ENCODE results near the gene GAS7. TPM values are rescaled to one million over a fixed set of nuclear protein-coding genes. Genes with fewer than 3 reads are reported as not detected.

The GAS7 gene
- total and polyA plus RNA-seq, 4 donors, result 9.0 to 112 (median 46.1) TPM

DNA sequence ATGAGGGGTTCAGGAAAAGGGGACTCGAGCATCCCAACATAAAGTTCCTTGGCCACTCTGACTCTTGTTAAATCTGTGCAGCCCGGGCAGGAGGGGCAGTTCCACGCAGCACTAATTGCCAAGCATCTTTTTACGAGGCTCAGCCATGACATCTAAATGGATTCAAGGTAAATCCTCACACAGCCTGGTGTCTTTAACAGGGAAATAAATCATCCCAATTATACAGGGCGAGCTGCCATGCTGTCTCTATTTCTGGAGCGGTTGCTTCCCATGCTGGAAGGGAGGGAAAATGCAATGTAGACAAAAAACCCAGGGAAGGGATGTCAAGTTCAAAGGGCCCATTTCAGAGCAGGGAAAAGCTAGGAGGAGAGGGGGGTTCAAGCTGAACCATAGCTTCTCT, 110.0 kb downstream of the GAS7 start:
- Histone ChIP-seq H3K9me3 (ENCODE audit: control insufficient read depth in 4 of 4, insufficient read depth in 3 of 4, low read length in 3 of 4) (peaks cover 0 to 9% (median under 1%) of the 10 kb centered on the region in 4 donors), H3K4me3 (no peak overlapping the region), H3K4me1 (ENCODE audit: control insufficient read depth in 5 of 5, insufficient read depth in 5 of 5, low read length in 5 of 5) (peaks cover 3 to 40% (median 9%) of the 10 kb centered on the region in 5 donors), H3K27ac (ENCODE audit: low read depth in 1 of 2, low read length in 1 of 2) (no peak overlapping the region), H3K9ac (ENCODE audit: insufficient read depth in 1 of 2, low read length in 2 of 2) (peak overlapping the region in 1 of 2 donors; percentile 11), H3K27me3 (ENCODE audit: control insufficient read depth in 3 of 3, insufficient read depth in 3 of 3, low read length in 2 of 3) (no peaks in the 10 kb centered on the region), H3K36me3 (ENCODE audit: control insufficient read depth in 4 of 4, insufficient read depth in 4 of 4, low read length in 4 of 4) (peaks cover 0 to 3% (median 0%) of the 10 kb centered on the region in 4 donors)
- 66 to 90% methylated on average over 6 of the region's 6 CpGs for WGBS, 2 donors
- DNase-seq (no peak), ATAC-seq (ENCODE audit: insufficient read depth, low FRiP score) (no peak)
- TF ChIP-seq, protein P1, sequence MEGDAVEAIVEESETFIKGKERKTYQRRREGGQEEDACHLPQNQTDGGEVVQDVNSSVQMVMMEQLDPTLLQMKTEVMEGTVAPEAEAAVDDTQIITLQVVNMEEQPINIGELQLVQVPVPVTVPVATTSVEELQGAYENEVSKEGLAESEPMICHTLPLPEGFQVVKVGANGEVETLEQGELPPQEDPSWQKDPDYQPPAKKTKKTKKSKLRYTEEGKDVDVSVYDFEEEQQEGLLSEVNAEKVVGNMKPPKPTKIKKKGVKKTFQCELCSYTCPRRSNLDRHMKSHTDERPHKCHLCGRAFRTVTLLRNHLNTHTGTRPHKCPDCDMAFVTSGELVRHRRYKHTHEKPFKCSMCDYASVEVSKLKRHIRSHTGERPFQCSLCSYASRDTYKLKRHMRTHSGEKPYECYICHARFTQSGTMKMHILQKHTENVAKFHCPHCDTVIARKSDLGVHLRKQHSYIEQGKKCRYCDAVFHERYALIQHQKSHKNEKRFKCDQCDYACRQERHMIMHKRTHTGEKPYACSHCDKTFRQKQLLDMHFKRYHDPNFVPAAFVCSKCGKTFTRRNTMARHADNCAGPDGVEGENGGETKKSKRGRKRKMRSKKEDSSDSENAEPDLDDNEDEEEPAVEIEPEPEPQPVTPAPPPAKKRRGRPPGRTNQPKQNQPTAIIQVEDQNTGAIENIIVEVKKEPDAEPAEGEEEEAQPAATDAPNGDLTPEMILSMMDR (IDR thresholded peaks at IDR 0.05; ENCODE audit: control extremely low read depth, extremely low read depth), result no peak

DNA sequence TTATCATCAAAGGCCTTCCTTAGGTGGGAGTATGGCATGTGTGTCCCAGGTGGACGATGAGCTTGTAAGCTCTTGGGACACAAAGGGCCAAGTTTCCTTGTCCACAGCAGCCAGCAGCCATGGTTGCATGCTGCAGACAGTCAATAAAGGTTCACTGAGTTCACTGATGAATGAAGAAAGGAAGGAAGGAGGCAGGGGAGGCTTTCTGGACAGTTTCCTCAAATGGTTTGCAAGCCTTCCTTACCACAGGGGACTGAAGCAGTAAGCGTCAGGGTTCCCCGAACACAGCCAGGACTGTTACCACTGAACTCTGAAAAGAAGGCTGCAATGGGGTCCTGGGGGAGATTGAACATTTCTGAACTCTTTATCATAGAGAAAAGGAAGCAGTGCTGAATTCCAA, 111.1 kb downstream of the GAS7 start:
- TF ChIP-seq, protein P1 (IDR thresholded peaks at IDR 0.05; ENCODE audit: control extremely low read depth, extremely low read depth), result no peak
- DNase-seq (no peak), ATAC-seq (ENCODE audit: insufficient read depth, low FRiP score) (no peak)
- Histone ChIP-seq H3K9ac (ENCODE audit: insufficient read depth in 1 of 2, low read length in 2 of 2) (no peak overlapping the region), H3K9me3 (ENCODE audit: control insufficient read depth in 4 of 4, insufficient read depth in 3 of 4, low read length in 3 of 4) (peaks cover 0 to 7% (median under 1%) of the 10 kb centered on the region in 4 donors), H3K27ac (ENCODE audit: low read depth in 1 of 2, low read length in 1 of 2) (peak overlapping the region in 1 of 2 donors; percentile 57), H3K27me3 (ENCODE audit: control insufficient read depth in 3 of 3, insufficient read depth in 3 of 3, low read length in 2 of 3) (no peaks in the 10 kb centered on the region), H3K4me1 (ENCODE audit: control insufficient read depth in 5 of 5, insufficient read depth in 5 of 5, low read length in 5 of 5) (peaks cover 3 to 40% (median 9%) of the 10 kb centered on the region in 5 donors), H3K36me3 (ENCODE audit: control insufficient read depth in 4 of 4, insufficient read depth in 4 of 4, low read length in 4 of 4) (peaks cover 0 to 3% (median 0%) of the 10 kb centered on the region in 4 donors), H3K4me3 (no peak overlapping the region)
- 12 to 39% methylated on average over 3 of the region's 3 CpGs for WGBS, 2 donors

DNA sequence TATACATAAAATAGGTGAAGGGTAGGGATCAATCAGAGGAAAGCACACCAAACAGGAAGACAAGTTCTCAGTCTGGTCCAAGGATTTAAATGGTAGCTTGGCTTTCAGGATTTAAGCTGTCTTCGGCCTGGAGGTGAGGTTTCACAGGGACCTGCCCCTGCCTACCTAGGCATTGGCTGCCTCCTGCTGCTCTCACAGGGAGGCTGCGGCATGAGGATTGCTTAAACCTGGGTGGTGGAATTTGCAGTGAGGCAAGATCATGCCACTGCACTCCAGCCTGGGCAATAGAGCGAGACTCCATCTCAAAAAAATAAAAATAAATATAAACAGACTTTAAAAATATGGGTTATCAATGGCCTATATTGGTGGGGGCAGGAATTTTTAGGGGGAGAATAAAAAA, 114.5 kb downstream of the GAS7 start:
- Histone ChIP-seq H3K27ac (ENCODE audit: low read depth in 1 of 2, low read length in 1 of 2) (no peak overlapping the region), H3K4me3 (no peak overlapping the region), H3K27me3 (ENCODE audit: control insufficient read depth in 3 of 3, insufficient read depth in 3 of 3, low read length in 2 of 3) (no peaks in the 10 kb centered on the region), H3K36me3 (ENCODE audit: control insufficient read depth in 4 of 4, insufficient read depth in 4 of 4, low read length in 4 of 4) (peaks cover 0 to 3% (median 0%) of the 10 kb centered on the region in 4 donors), H3K4me1 (ENCODE audit: control insufficient read depth in 5 of 5, insufficient read depth in 5 of 5, low read length in 5 of 5) (peaks cover 3 to 28% (median 9%) of the 10 kb centered on the region in 5 donors), H3K9me3 (ENCODE audit: control insufficient read depth in 4 of 4, insufficient read depth in 3 of 4, low read length in 3 of 4) (peaks cover 0 to 5% (median under 1%) of the 10 kb centered on the region in 4 donors), H3K9ac (ENCODE audit: insufficient read depth in 1 of 2, low read length in 2 of 2) (no peak overlapping the region)
- 94 to 97% methylated on average over 3 of the region's 3 CpGs for WGBS, 2 donors
- no peak for DNase-seq
- TF ChIP-seq, protein P1 (IDR thresholded peaks at IDR 0.05; ENCODE audit: control extremely low read depth, extremely low read depth), result no peak
- ATAC-seq (ENCODE audit: insufficient read depth, low FRiP score), result no peak

DNA sequence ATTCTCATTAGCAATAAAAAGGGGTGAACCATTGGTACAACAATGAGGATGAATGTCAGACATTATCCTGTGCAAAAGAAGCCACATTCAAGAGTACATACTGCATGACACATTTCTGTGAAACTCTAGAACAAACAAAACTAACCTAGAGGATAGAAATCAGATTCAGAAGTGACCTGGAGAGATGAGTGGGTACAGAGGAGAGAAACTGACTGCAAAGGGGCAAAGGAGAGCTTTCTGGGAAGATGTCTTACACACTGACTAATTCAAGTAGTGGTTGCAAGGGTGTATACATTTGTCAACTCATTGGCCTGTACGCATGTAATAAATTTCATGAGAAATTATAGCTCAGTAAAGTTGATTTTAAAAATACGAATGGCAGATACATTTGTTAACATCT, 115.6 kb downstream of the GAS7 start:
- Histone ChIP-seq H3K9ac (ENCODE audit: insufficient read depth in 1 of 2, low read length in 2 of 2) (no peak overlapping the region), H3K4me3 (no peak overlapping the region)

More for the DNA sequence above, 115.6 kb downstream of the GAS7 start:
- Histone ChIP-seq H3K27me3 (ENCODE audit: control insufficient read depth in 3 of 3, insufficient read depth in 3 of 3, low read length in 2 of 3) (no peaks in the 10 kb centered on the region), H3K4me1 (ENCODE audit: control insufficient read depth in 5 of 5, insufficient read depth in 5 of 5, low read length in 5 of 5) (peaks cover 3 to 21% (median 9%) of the 10 kb centered on the region in 5 donors), H3K9me3 (ENCODE audit: control insufficient read depth in 4 of 4, insufficient read depth in 3 of 4, low read length in 3 of 4) (peaks cover 0 to 8% (median 3%) of the 10 kb centered on the region in 4 donors), H3K36me3 (ENCODE audit: control insufficient read depth in 4 of 4, insufficient read depth in 4 of 4, low read length in 4 of 4) (peaks cover 0 to 3% (median under 1%) of the 10 kb centered on the region in 4 donors), H3K27ac (ENCODE audit: low read depth in 1 of 2, low read length in 1 of 2) (no peak overlapping the region)
- ATAC-seq (ENCODE audit: insufficient read depth, low FRiP score) (no peak), DNase-seq (no peak)
- TF ChIP-seq, protein P1 (IDR thresholded peaks at IDR 0.05; ENCODE audit: control extremely low read depth, extremely low read depth), result no peak
- WGBS, 2 donors, result 95 to 100% methylated on average over 2 of the region's 2 CpGs
